NB4 (cell line): ENCODE measurements around the gene ATP5ME.

ENCODE experiments used
- MYC ChIP-seq: IDR thresholded peaks from 2 replicates; pipeline ENCODE4 v1.6.1; 2011; ENCODE audit warnings: low read depth, low read length
- POLR2A ChIP-seq: IDR thresholded peaks from 2 replicates; pipeline ENCODE4 v1.6.1; 2011; ENCODE audit warnings: mild to moderate bottlenecking; ENCODE audit not compliant: insufficient read length; ENCODE audit errors: extremely low read depth
- TF ChIP-seq, protein P1 (sequence below): IDR thresholded peaks from one replicate; pipeline ENCODE4 v1.5.1; 2012; ENCODE audit warnings: low read depth, low read length

GRCh38 chr4:666436-666810, 7.7 kb downstream of the ATP5ME start:
- TF ChIP-seq, protein P1, sequence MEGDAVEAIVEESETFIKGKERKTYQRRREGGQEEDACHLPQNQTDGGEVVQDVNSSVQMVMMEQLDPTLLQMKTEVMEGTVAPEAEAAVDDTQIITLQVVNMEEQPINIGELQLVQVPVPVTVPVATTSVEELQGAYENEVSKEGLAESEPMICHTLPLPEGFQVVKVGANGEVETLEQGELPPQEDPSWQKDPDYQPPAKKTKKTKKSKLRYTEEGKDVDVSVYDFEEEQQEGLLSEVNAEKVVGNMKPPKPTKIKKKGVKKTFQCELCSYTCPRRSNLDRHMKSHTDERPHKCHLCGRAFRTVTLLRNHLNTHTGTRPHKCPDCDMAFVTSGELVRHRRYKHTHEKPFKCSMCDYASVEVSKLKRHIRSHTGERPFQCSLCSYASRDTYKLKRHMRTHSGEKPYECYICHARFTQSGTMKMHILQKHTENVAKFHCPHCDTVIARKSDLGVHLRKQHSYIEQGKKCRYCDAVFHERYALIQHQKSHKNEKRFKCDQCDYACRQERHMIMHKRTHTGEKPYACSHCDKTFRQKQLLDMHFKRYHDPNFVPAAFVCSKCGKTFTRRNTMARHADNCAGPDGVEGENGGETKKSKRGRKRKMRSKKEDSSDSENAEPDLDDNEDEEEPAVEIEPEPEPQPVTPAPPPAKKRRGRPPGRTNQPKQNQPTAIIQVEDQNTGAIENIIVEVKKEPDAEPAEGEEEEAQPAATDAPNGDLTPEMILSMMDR: no peak
- TF ChIP-seq POLR2A: no peak
- TF ChIP-seq MYC: no peak
